Loucy (cell line): Measurements from ENCODE around the gene GAB2.

Experiments
- H2AFZ ChIP-seq: fragments of 200-600 bp; sonication (generic); 2 replicates; pipeline ENCODE4 v1.6.0; 2016; ENCODE audit warnings: antibody characterized with exemption, mild to moderate bottlenecking, low read length, moderate library complexity
- H3F3A ChIP-seq: fragments of 200-600 bp; 2 replicates; pipeline ENCODE4 v1.6.0; 2016; ENCODE audit warnings: antibody characterized with exemption, low read depth, mild to moderate bottlenecking
- H3K27me3 ChIP-seq: fragments of 200-600 bp; sonication (generic); 2 replicates; pipeline ENCODE4 v1.6.1; 2014; ENCODE audit warnings: low read length, mild to moderate bottlenecking; ENCODE audit not compliant: insufficient read depth, poor library complexity, severe bottlenecking
- H3K36me3 ChIP-seq: fragments of 200-600 bp; sonication (generic); 2 replicates; pipeline ENCODE4 v1.6.1; 2016; ENCODE audit warnings: low read length; ENCODE audit not compliant: insufficient read depth
- H3K4me1 ChIP-seq: fragments of 200-600 bp; sonication (generic); 2 replicates; pipeline ENCODE4 v1.5.1; 2014; ENCODE audit warnings: low read length, mild to moderate bottlenecking; ENCODE audit not compliant: insufficient read depth, poor library complexity, severe bottlenecking
- H3K4me2 ChIP-seq: fragments of 200-600 bp; sonication (generic); 2 replicates; pipeline ENCODE4 v1.6.0; 2014; ENCODE audit warnings: antibody characterized with exemption, low read length, low read depth, mild to moderate bottlenecking; ENCODE audit not compliant: poor library complexity, severe bottlenecking
- H3K4me3 ChIP-seq: fragments of 200-600 bp; sonication (generic); 2 replicates; pipeline ENCODE4 v1.5.1; 2014; ENCODE audit warnings: low read length, mild to moderate bottlenecking, mixed read lengths; ENCODE audit not compliant: poor library complexity, severe bottlenecking
- H3K79me2 ChIP-seq: fragments of 200-600 bp; sonication (generic); 2 replicates; pipeline ENCODE4 v1.6.1; 2014; ENCODE audit warnings: low read length; ENCODE audit not compliant: insufficient read depth
- H3K9ac ChIP-seq: fragments of 200-600 bp; sonication (generic); 2 replicates; pipeline ENCODE4 v1.6.0; 2014; ENCODE audit warnings: mild to moderate bottlenecking, low read depth, low read length, moderate library complexity; ENCODE audit not compliant: poor library complexity, severe bottlenecking
- H3K9me2 ChIP-seq: fragments of 200-600 bp; sonication (generic); replicated peaks from 2 replicates; pipeline ENCODE4 v1.6.1; 2016; ENCODE audit warnings: low read depth, low read length, mixed read lengths
- H3K9me3 ChIP-seq: fragments of 200-600 bp; sonication (generic); 2 replicates; pipeline ENCODE4 v1.6.1; 2014; ENCODE audit warnings: mild to moderate bottlenecking, antibody characterized with exemption, low read length, low read depth; ENCODE audit not compliant: insufficient read depth
- H4K20me1 ChIP-seq: fragments of 200-600 bp; sonication (generic); 2 replicates; pipeline ENCODE4 v1.6.0; 2014; ENCODE audit warnings: antibody characterized with exemption, low read length, mild to moderate bottlenecking; ENCODE audit not compliant: insufficient read depth, poor library complexity, severe bottlenecking
- CTCF ChIP-seq: fragments of 200-600 bp; sonication (generic); conservative IDR thresholded peaks from 2 replicates; pipeline ENCODE4 v1.5.1; 2014; ENCODE audit warnings: mild to moderate bottlenecking, antibody characterized with exemption, low read length
- EZH2phosphoT487 ChIP-seq: fragments of 200-600 bp; IDR thresholded peaks from 2 replicates; pipeline ENCODE4 v1.6.1; 2018; ENCODE audit warnings: antibody characterized with exemption, mild to moderate bottlenecking, moderate library complexity, borderline replicate concordance

Gene GAB2

GRCh38 chr11:78449866-78450265 is 32.2 kb upstream of the GAB2 start:
- H3K27me3 ChIP-seq: no peaks in the 10 kb centered on the region
- no peaks in the 10 kb centered on the region for H3K9me2 ChIP-seq
- no peaks in the 10 kb centered on the region for H3F3A ChIP-seq
- no peaks in the 10 kb centered on the region for H3K36me3 ChIP-seq
- H3K79me2 ChIP-seq: no peaks in the 10 kb centered on the region
- no peaks in the 10 kb centered on the region for H4K20me1 ChIP-seq
- H3K9me3 ChIP-seq: no peaks in the 10 kb centered on the region
- H3K4me3 ChIP-seq: no peak overlapping the region
- H3K9ac ChIP-seq: no peak overlapping the region
- peaks cover 24% of the 10 kb centered on the region for H3K4me1 ChIP-seq
- H3K4me2 ChIP-seq: no peak overlapping the region
- H2AFZ ChIP-seq: no peak overlapping the region
- no peak for TF ChIP-seq CTCF
- TF ChIP-seq EZH2phosphoT487: no peak

- Histone ChIP-seq H3F3A (no peaks in the 10 kb centered on the region), H3K9me3 (no peaks in the 10 kb centered on the region), H3K27me3 (no peaks in the 10 kb centered on the region), H3K9me2 (no peaks in the 10 kb centered on the region), H3K4me1 (peaks cover 3% of the 10 kb centered on the region), H3K9ac (no peak overlapping the region), H3K4me3 (no peak overlapping the region), H3K4me2 (no peak overlapping the region), H2AFZ (no peak overlapping the region), H3K36me3 (peaks cover 15% of the 10 kb centered on the region; the same call in 1 of the 2 replicates), H4K20me1 (no peaks in the 10 kb centered on the region), H3K79me2 (no peaks in the 10 kb centered on the region)
- TF ChIP-seq CTCF (no peak), EZH2phosphoT487 (no peak)
Observed at GRCh38 chr11:78446210-78446609, 28.6 kb upstream of the GAB2 start.

- no peaks in the 10 kb centered on the region for H3F3A ChIP-seq
- no peaks in the 10 kb centered on the region for H3K9me3 ChIP-seq
- no peak overlapping the region for H2AFZ ChIP-seq
- no peaks in the 10 kb centered on the region for H4K20me1 ChIP-seq
- H3K9me2 ChIP-seq: no peaks in the 10 kb centered on the region
- H3K27me3 ChIP-seq: no peaks in the 10 kb centered on the region
- no peak overlapping the region for H3K9ac ChIP-seq
- H3K4me2 ChIP-seq: no peak overlapping the region
- no peaks in the 10 kb centered on the region for H3K4me1 ChIP-seq
- no peak overlapping the region for H3K4me3 ChIP-seq
- H3K36me3 ChIP-seq: peaks cover 20% of the 10 kb centered on the region; the same call in 1 of the 2 replicates
- TF ChIP-seq CTCF (no peak), EZH2phosphoT487 (no peak)
- no peaks in the 10 kb centered on the region for H3K79me2 ChIP-seq
Observed at GRCh38 chr11:78444726-78445125, 27.1 kb upstream of the GAB2 start.
